ENCODE measurements around the gene RUBCNL.

Gene RUBCNL

DNA sequence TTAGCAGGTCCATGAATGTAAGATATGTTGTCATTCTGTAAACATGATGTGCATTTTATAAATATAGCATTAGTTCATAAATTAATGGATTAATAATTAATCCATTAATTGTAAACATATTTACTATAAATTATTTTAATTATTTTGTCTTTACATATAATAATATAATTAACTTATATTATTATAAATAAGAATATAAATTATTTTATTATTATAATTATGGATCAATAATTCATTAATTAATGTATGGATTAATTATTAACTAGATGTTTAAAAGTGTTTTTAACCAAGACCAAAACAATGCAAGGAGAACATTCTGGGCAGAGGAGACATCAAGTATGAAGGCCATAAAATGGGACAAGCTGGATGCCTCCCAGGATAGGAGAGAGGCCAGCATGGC, 72.0 kb downstream of the RUBCNL start:
- no peak overlapping the region for H3K4me3 ChIP-seq (ENCODE audit: low read depth, low read length)
- DNase-seq (ENCODE audit: low read depth): no peak
- TF ChIP-seq POLR2A (IDR thresholded peaks at IDR 0.05; ENCODE audit: extremely low read depth, insufficient read length): no peak

DNA sequence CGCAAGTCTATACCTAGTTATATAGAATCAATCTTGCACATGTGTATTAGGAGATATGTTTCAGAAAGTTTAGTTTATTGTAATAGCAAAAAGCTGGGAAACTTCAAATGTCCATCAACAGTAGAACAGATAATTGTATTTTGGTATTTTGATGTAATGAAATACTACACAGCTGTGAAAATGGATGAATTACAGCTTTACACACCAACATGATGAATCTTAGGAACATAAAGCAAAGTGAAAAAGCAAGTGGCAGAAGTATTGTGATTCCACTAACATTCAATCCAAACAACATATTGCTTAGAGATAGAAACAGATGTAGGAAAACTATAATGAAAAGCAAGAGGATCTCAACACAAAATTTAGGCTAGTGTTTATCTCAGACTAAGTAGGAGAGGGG, 72.5 kb downstream of the RUBCNL start:
- no peak for DNase-seq (ENCODE audit: low read depth)
- no peak overlapping the region for H3K4me3 ChIP-seq (ENCODE audit: low read depth, low read length)
- TF ChIP-seq, protein P1, sequence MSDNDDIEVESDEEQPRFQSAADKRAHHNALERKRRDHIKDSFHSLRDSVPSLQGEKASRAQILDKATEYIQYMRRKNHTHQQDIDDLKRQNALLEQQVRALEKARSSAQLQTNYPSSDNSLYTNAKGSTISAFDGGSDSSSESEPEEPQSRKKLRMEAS (IDR thresholded peaks at IDR 0.05; ENCODE audit: low read depth, low read length): no peak
- TF ChIP-seq MYC (IDR thresholded peaks at IDR 0.05; ENCODE audit: low read depth, low read length): no peak
- TF ChIP-seq POLR2A (IDR thresholded peaks at IDR 0.05; ENCODE audit: extremely low read depth, insufficient read length): no peak

DNA sequence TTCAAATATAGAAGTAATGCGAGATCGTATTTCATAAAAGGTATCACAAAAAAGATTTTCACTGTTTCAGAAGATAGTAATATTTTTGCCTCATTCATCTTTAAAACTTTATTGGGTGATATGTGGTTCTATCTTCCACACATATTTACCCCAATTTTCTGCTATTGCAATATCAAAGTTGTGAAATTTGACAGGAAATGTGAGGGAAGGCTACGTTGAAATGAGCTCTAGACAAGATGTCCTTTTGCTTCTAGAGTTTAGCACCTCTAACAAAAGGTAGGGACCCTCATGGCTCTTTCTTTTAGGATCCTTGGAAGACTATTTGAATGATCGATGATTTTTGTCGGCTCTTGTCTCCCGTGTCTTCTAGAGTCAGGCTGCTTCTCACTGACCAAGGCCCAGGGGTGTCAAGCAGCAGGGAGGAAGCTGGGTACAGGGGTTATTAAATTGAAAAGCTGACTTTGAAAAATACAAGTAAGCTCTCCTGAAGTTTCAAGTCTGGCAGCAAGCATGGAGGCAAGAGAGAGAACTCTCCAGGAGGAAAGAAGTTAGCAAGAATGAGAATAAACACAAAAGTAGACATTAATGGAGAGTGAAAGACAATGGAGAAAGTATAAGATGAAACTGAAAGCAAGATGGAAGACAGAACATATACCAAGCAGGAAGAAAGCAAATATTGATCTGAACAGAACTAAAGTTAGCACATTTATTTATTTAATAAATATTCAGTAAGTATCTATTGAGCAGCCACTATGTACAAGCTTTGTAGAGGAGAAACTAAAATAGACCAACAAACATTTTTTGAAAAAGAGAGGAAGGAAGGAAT, 73.4 kb downstream of the RUBCNL start:
- TF ChIP-seq, protein P2, sequence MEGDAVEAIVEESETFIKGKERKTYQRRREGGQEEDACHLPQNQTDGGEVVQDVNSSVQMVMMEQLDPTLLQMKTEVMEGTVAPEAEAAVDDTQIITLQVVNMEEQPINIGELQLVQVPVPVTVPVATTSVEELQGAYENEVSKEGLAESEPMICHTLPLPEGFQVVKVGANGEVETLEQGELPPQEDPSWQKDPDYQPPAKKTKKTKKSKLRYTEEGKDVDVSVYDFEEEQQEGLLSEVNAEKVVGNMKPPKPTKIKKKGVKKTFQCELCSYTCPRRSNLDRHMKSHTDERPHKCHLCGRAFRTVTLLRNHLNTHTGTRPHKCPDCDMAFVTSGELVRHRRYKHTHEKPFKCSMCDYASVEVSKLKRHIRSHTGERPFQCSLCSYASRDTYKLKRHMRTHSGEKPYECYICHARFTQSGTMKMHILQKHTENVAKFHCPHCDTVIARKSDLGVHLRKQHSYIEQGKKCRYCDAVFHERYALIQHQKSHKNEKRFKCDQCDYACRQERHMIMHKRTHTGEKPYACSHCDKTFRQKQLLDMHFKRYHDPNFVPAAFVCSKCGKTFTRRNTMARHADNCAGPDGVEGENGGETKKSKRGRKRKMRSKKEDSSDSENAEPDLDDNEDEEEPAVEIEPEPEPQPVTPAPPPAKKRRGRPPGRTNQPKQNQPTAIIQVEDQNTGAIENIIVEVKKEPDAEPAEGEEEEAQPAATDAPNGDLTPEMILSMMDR (IDR thresholded peaks at IDR 0.05; ENCODE audit: low read depth, low read length): no peak
- TF ChIP-seq, protein P1 (IDR thresholded peaks at IDR 0.05; ENCODE audit: low read depth, low read length): no peak
- TF ChIP-seq MYC (IDR thresholded peaks at IDR 0.05; ENCODE audit: low read depth, low read length) (no peak), POLR2A (IDR thresholded peaks at IDR 0.05; ENCODE audit: extremely low read depth, insufficient read length) (no peak)
- H3K4me3 ChIP-seq (ENCODE audit: low read depth, low read length): peak overlapping the region; percentile 30
- peak; percentile 65 for DNase-seq (ENCODE audit: low read depth)

DNA sequence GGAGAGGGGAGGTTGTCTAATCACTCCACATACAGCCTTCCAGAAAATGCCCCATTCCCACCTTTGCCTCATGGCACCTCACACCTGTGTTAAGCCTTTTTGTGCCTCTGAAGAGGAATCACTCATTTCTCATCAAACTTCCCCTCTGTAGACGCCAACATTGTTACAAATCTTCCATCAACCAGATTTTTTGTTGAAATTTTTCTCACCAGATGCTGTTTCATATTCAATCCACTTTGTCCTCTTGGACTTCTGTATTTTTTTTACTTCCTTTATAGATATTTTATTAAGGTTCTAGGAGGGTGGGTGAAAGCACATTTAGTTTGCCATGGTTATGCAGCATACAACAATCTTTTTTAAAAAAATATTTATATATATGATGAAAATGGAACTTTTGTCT, 74.0 kb downstream of the RUBCNL start:
- H3K4me3 ChIP-seq (ENCODE audit: low read depth, low read length): no peak overlapping the region
- no peak for DNase-seq (ENCODE audit: low read depth)
- TF ChIP-seq, protein P1 (IDR thresholded peaks at IDR 0.05; ENCODE audit: low read depth, low read length): no peak

DNA sequence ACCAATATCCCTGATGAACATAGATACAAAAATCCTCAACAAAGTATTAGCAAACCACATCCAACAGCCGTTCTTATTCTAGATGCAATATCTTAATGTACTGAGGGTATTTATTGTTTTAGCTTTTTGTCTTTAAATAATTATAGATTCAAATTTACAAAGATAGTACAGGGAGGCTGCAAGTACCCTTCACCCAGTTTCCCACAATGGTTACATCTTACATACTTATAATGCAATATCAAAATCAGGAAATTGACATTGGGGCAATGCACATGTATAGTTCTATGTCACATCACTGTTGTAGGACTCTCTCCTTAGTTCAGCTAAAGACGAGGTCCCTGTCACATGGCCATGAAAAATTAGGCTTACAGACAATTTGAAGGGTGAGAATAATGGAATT, 75.8 kb downstream of the RUBCNL start:
- H3K4me3 ChIP-seq (ENCODE audit: low read depth, low read length): no peak overlapping the region
- no peak for DNase-seq (ENCODE audit: low read depth)
- TF ChIP-seq POLR2A (IDR thresholded peaks at IDR 0.05; ENCODE audit: extremely low read depth, insufficient read length) (no peak), MYC (IDR thresholded peaks at IDR 0.05; ENCODE audit: low read depth, low read length) (no peak)
- TF ChIP-seq, protein P1 (IDR thresholded peaks at IDR 0.05; ENCODE audit: low read depth, low read length): no peak
- TF ChIP-seq, protein P2 (IDR thresholded peaks at IDR 0.05; ENCODE audit: low read depth, low read length): no peak

DNA sequence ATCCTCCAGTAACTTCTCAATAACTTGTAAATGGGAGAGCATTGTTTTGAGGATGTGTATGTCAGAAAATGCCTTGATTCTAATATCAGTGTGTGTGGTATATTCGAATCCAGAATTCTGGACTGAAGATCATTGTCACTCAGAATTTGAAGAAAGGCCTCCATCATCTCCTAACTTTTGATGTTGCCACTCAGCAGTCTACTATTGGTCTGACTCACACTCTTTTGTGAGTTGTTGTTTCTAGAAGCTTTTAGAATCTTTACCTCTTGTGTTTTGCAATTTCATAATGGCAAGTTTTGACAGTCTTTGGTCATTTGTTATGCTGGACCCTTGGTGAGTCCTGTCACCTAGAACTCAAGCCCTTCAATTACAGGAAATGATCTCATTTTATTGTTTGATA, 77.0 kb downstream of the RUBCNL start:
- TF ChIP-seq, protein P2 (IDR thresholded peaks at IDR 0.05; ENCODE audit: low read depth, low read length): no peak
- TF ChIP-seq MYC (IDR thresholded peaks at IDR 0.05; ENCODE audit: low read depth, low read length): no peak
- TF ChIP-seq, protein P1 (IDR thresholded peaks at IDR 0.05; ENCODE audit: low read depth, low read length): no peak
- TF ChIP-seq POLR2A (IDR thresholded peaks at IDR 0.05; ENCODE audit: extremely low read depth, insufficient read length): no peak
- DNase-seq (ENCODE audit: low read depth): no peak
- H3K4me3 ChIP-seq (ENCODE audit: low read depth, low read length): no peak overlapping the region

DNA sequence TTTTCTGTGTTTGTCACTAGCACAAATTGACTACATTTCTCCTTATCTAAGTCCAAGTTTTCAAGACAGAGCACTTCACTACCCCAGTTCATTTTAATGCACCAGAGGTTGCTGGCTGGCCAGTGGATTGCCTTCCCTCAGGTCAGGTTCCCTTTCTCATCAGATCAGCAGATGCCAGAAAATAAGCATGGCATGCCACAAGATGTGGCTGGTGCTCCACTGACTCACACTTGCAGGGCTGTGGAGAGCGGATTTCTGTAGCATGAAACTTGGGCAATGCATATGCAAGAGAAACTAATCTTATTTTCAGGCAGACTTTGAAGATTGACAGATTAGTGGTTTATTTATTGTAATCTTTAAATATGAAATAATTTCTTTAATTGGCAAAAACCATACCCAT, 79.5 kb downstream of the RUBCNL start:
- DNase-seq (ENCODE audit: low read depth): peak; percentile 63
- H3K4me3 ChIP-seq (ENCODE audit: low read depth, low read length): no peak overlapping the region
- TF ChIP-seq, protein P1 (IDR thresholded peaks at IDR 0.05; ENCODE audit: low read depth, low read length): peak; percentile 54
- TF ChIP-seq POLR2A (IDR thresholded peaks at IDR 0.05; ENCODE audit: extremely low read depth, insufficient read length): no peak
